HepG2 (cell line): ENCODE measurements around the gene FAM181A. TPM values are rescaled to one million over a fixed set of nuclear protein-coding genes. Genes with fewer than 3 reads are reported as not detected.

Source experiments
- ATAC-seq: fragments of 200-7000 bp; cut with Tn5 transposase; 3 replicates; pipeline ENCODE4 v1.9.1; 2020; ENCODE audit warnings: mild to moderate bottlenecking, moderate library complexity
- BruUV-seq: library from RNA; stranded (reverse); fragments of 400-500 nt; replicated peaks from 2 replicates; lab custom pipeline; 2021; lab: Mats Ljungman, UMichigan
- CTCF ChIA-PET: fragments of 300-600 bp; formaldehyde crosslinking; extraction: SDS; loops from one replicate; lab custom pipeline; 2021; ENCODE audit warnings: low total read pairs, inconsistent platforms, low intra/inter-chr PET ratio; lab: Yijun Ruan, JAX
- POLR2A ChIA-PET: fragments of 350-600 bp; sonication (Branson Sonifier 250); formaldehyde crosslinking; loops from one replicate; lab custom pipeline; 2020; ENCODE audit warnings: antibody characterized with exemption, inconsistent platforms; lab: Yijun Ruan, JAX
- DNase-seq: peaks from one replicate; pipeline ENCODE4 v3.0.0-alpha.2; 2015; ENCODE audit warnings: low spot score
- FAIRE-seq: peaks from 3 replicates; lab custom pipeline; 2011; peaks lifted over from hg19 to GRCh38; lab: Jason Lieb, UNC
- H2AFZ ChIP-seq: one replicate; pipeline ENCODE4 v1.6.1; 2011; ENCODE audit warnings: low read length, inconsistent platforms
- H3K27ac ChIP-seq: fragments of 300-600 bp; 3 replicates; pipeline ENCODE4 v1.8.0; 2011; ENCODE audit warnings: mixed run types, mild to moderate bottlenecking, mixed read lengths, low read length, inconsistent platforms; ENCODE audit not compliant: insufficient read depth; ENCODE audit errors: extremely low read length
- H3K27me3 ChIP-seq, 2 experiments: fragments of 200-600 bp in 1 of 2; 2 replicates in 1 of 2; 3 replicates in 1 of 2; pipeline versions ENCODE4 v1.6.0 to v1.8.0; 2011; ENCODE audit warnings: low read length in 2 of 2, mild to moderate bottlenecking in 2 of 2, moderate library complexity in 2 of 2, inconsistent platforms in 1 of 2; ENCODE audit not compliant: insufficient read depth in 2 of 2, control insufficient read depth in 1 of 2
- H3K36me3 ChIP-seq, 2 experiments: fragments of 200-600 bp in 1 of 2; replicated peaks in 1 of 2; 2 replicates in 1 of 2; 3 replicates in 1 of 2; pipeline versions ENCODE4 v1.5.1 to v1.8.0; 2011; ENCODE audit warnings: low read length in 2 of 2, inconsistent platforms in 1 of 2; ENCODE audit not compliant: insufficient read depth in 2 of 2, control insufficient read depth in 1 of 2
- H3K4me1 ChIP-seq: 2 replicates; pipeline ENCODE4 v1.5.1; 2012; ENCODE audit warnings: low read length, inconsistent platforms; ENCODE audit not compliant: insufficient read depth
- H3K4me2 ChIP-seq: 2 replicates; pipeline ENCODE4 v1.6.0; 2011; ENCODE audit warnings: low read depth, low read length, inconsistent platforms
- H3K4me3 ChIP-seq, 3 experiments: fragments of 200-600 bp in 1 of 3; sonication (generic), shearing (Covaris generic) in 1 of 3; replicated peaks in 1 of 3; 2 replicates each; pipeline ENCODE4 v1.5.1; 2011 to 2016; ENCODE audit warnings: low read length in 3 of 3, inconsistent platforms in 2 of 3, low read depth in 2 of 3, mild to moderate bottlenecking in 2 of 3, control low read depth in 1 of 3, mixed read lengths in 1 of 3; ENCODE audit not compliant: insufficient read depth in 1 of 3
- H3K79me2 ChIP-seq: one replicate; pipeline ENCODE4 v1.6.1; 2011; ENCODE audit warnings: low read length, inconsistent platforms; ENCODE audit not compliant: insufficient read depth
- H3K9ac ChIP-seq: 2 replicates; pipeline ENCODE4 v1.6.0; 2011; ENCODE audit warnings: mild to moderate bottlenecking, low read depth, low read length, inconsistent platforms; ENCODE audit not compliant: insufficient read depth
- H3K9me3 ChIP-seq: 2 replicates; pipeline ENCODE4 v1.5.1; 2012; ENCODE audit warnings: mild to moderate bottlenecking, low read length
- H4K20me1 ChIP-seq: 2 replicates; pipeline ENCODE4 v1.6.0; 2011; ENCODE audit warnings: inconsistent platforms, mild to moderate bottlenecking, low read length, moderate library complexity; ENCODE audit not compliant: insufficient read depth
- ARNT ChIP-seq: fragments of 450-650 bp; IDR thresholded peaks from 2 replicates; pipeline ENCODE4 v1.6.1; 2017
- BCL6 ChIP-seq: IDR thresholded peaks from 2 replicates; pipeline ENCODE4 v1.6.1; 2016; ENCODE audit warnings: missing genetic modification reagents, missing compliant biosample characterization
- IRF2 ChIP-seq: IDR thresholded peaks from 2 replicates; pipeline ENCODE4 v1.6.1; 2018; ENCODE audit warnings: missing genetic modification reagents, missing compliant biosample characterization
- JUN ChIP-seq: sonication (generic); formaldehyde crosslinking; IDR thresholded peaks from 2 replicates; pipeline ENCODE4 v1.4.0; 2020; ENCODE audit warnings: mild to moderate bottlenecking, missing genetic modification reagents
- MLLT10 ChIP-seq: sonication (generic); formaldehyde crosslinking; IDR thresholded peaks from 2 replicates; pipeline ENCODE4 v1.4.0; 2020; ENCODE audit warnings: missing genetic modification reagents
- SIN3B ChIP-seq: fragments of 150-350 bp; IDR thresholded peaks from 2 replicates; pipeline ENCODE4 v1.6.1; 2014; ENCODE audit warnings: low read length
- SKIL ChIP-seq: sonication (generic); formaldehyde crosslinking; IDR thresholded peaks from 2 replicates; pipeline ENCODE4 v1.8.0; 2022; ENCODE audit warnings: missing genetic modification reagents, mild to moderate bottlenecking, moderate library complexity, borderline replicate concordance
- SRSF9 ChIP-seq: fragments of 200-400 bp; formaldehyde crosslinking; IDR thresholded peaks from 2 replicates; pipeline ENCODE4 v1.6.1; 2018; ENCODE audit warnings: borderline replicate concordance, mild to moderate bottlenecking, low read depth, low read length; ENCODE audit not compliant: insufficient read depth, poor library complexity, severe bottlenecking
- ZFP91 ChIP-seq: sonication (generic); formaldehyde crosslinking; IDR thresholded peaks from 2 replicates; pipeline ENCODE4 v1.9.0; 2022; ENCODE audit warnings: missing genetic modification reagents, mild to moderate bottlenecking, borderline replicate concordance
- ZNF256 ChIP-seq: sonication (generic); formaldehyde crosslinking; conservative IDR thresholded peaks from 2 replicates; pipeline ENCODE4 v1.4.0; 2020; ENCODE audit warnings: missing genetic modification reagents
- ZNF281 ChIP-seq: sonication (generic); formaldehyde crosslinking; IDR thresholded peaks from 2 replicates; pipeline ENCODE4 v1.4.0; 2020; ENCODE audit warnings: missing genetic modification reagents, borderline replicate concordance
- ZNF572 ChIP-seq: sonication (generic); formaldehyde crosslinking; IDR thresholded peaks from 2 replicates; pipeline ENCODE4 v1.5.1; 2020; ENCODE audit warnings: mild to moderate bottlenecking, missing genetic modification reagents
- ZNF609 ChIP-seq: sonication (generic); formaldehyde crosslinking; IDR thresholded peaks from 2 replicates; pipeline ENCODE4 v1.4.0; 2020; ENCODE audit warnings: mild to moderate bottlenecking, missing genetic modification reagents, borderline replicate concordance
- WGBS: methylation state at CpG from one replicate; pipeline ENCODE4 v1.1.6; 2017; ENCODE audit warnings: low lambda C conversion rate; 5-methylcytosine and 5-hydroxymethylcytosine counted together
- in situ Hi-C: cut with HindIII; loops from 2 replicates; pipeline ENCODE4 v1.10.0; 2017; ENCODE audit warnings: low pct_unique_long_range_greater_than_20kb; ENCODE audit not compliant: extremely low pct_ligation_motif_present
- intact Hi-C: fragments of 100-400 bp; cut with micrococcal nuclease; formaldehyde crosslinking; loops from one replicate; pipeline ENCODE4 v1.10.0; 2022; ENCODE audit not compliant: unreplicated experiment
- polyA plus RNA-seq, 8 experiments: library from polyadenylated mRNA; depleted of rRNA in 3 of 8; stranded (reverse) in 7 of 8; unstranded in 1 of 8; fragments of >200 nt; fragmentation: Illumina TruSeq in 4 of 8; extraction: Trizol in 4 of 8; gene quantifications; 2 replicates each; pipeline versions ENCODE4 v1.2.1 to v1.2.3, GENCODE V29; 2011 to 2016; ENCODE audit warnings: low read depth in 4 of 8, missing spikeins in 1 of 8, mixed read lengths in 1 of 8; ENCODE audit not compliant: insufficient read depth in 1 of 8
- total RNA-seq, 5 experiments: library from RNA; depleted of rRNA; stranded (reverse); fragments of >200 nt; fragmentation: Illumina TruSeq; extraction: Trizol; gene quantifications; 2 replicates each; pipeline ENCODE4 v1.2.3, GENCODE V29; 2016; ENCODE audit warnings: low read depth in 1 of 5

The FAM181A gene
- total and polyA plus RNA-seq, 2 of the 13 experiments (the other 11 are each of a cell fraction or from before 2014, with no cell fraction given) = 1.1 to 1.5 TPM

GRCh38 chr14:93952829-93953228 lies 25.7 kb downstream of the FAM181A start:
- Histone ChIP-seq H3K9ac (no peak overlapping the region), H3K27ac (no peak overlapping the region), H3K9me3 (no peaks in the 10 kb centered on the region), H3K79me2 (no peaks in the 10 kb centered on the region), H3K4me1 (peaks cover 57% of the 10 kb centered on the region), H2AFZ (no peak overlapping the region), H3K4me2 (peak overlapping the region; percentile 98), H3K36me3 (no peaks in the 10 kb centered on the region), H3K27me3 (no peaks in the 10 kb centered on the region), H4K20me1 (no peaks in the 10 kb centered on the region), H3K4me3 (peak overlapping the region in 1 of 3 experiments; percentile 66; a peak in 2 of 6 replicates)
- intact Hi-C loops = loop anchor here (1.0 to 10.0 kb wide), 2 partner anchors 17 to 182 kb away; no protein-coding TSS in a partner anchor
- ChIA-PET CTCF (interaction anchor here (1.1 to 2.0 kb wide), 4 partner anchors 13 to 32 kb away, joined by 3 to 23 read pairs (median 4); no protein-coding TSS in a partner anchor), POLR2A (interaction anchor here (2.2 kb wide), 1 partner anchor 12 kb away, joined by 14 read pairs; no protein-coding TSS in a partner anchor)
- 40% methylated on average over 3 of the region's 3 CpGs for WGBS
- DNase-seq = no peak
- no peak for FAIRE-seq
- in situ Hi-C loops = no loop called here
- BruUV-seq = no TSS peak
- no peak for ATAC-seq
- TF ChIP-seq SRSF9 (no peak), MLLT10 (CRISPR knock-in tag) (no peak), ZNF609 (CRISPR knock-in tag) (no peak), SIN3B (no peak), ZNF256 (CRISPR knock-in tag) (no peak), ZNF572 (CRISPR knock-in tag) (no peak), BCL6 (no peak), ARNT (no peak), IRF2 (CRISPR knock-in tag) (no peak), JUN (no peak), ZNF281 (CRISPR knock-in tag) (peak; percentile 77; the same call in 1 of the 2 replicates), ZFP91 (CRISPR knock-in tag) (no peak), SKIL (CRISPR knock-in tag) (no peak)
